CD4-positive, alpha-beta T cell (primary cell): ENCODE results near the gene AKAP8L. TPM values are rescaled to one million over a fixed set of nuclear protein-coding genes. Genes with fewer than 3 reads are reported as not detected.
"Not testable (repeated sequence)": the region's sequence is repeated elsewhere in the genome, so short reads cannot be mapped to it uniquely, and the experiment has no call there.

Source experiments
- ATAC-seq: fragments of 200-7000 bp; cut with Tn5 transposase; one replicate; pipeline ENCODE4 v1.10.0; 2022; ENCODE audit warnings: mild to moderate bottlenecking; ENCODE audit not compliant: poor library complexity
- CTCF ChIA-PET: fragments of 350-600 bp; sonication (Branson Sonifier 250); formaldehyde crosslinking; loops from one replicate; lab custom pipeline; 2021; ENCODE audit warnings: antibody characterized with exemption, inconsistent platforms; lab: Charles Lee
- POLR2A ChIA-PET: fragments of 350-600 bp; sonication (Branson Sonifier 250); formaldehyde crosslinking; loops from one replicate; lab custom pipeline; 2021; ENCODE audit warnings: antibody characterized with exemption, inconsistent platforms; lab: Charles Lee
- DNase-seq, 14 experiments: peaks; one replicate each; pipeline ENCODE4 v3.0.0-alpha.2; 2013 to 2020; ENCODE audit warnings: mixed read lengths in 2 of 14
- H3K27ac ChIP-seq, 2 donors: one replicate each; pipeline versions ENCODE4 v1.5.1 to v1.7.0; 2013; ENCODE audit warnings: low read length in 2 of 2, low read depth in 1 of 2, mild to moderate bottlenecking in 1 of 2
- H3K27me3 ChIP-seq, 2 experiments: 1 replicate in 1 of 2; 2 replicates in 1 of 2; pipeline versions ENCODE4 v1.6.1 to v1.7.0; 2013; ENCODE audit warnings: low read length in 2 of 2, control low read depth in 1 of 2, mild to moderate bottlenecking in 1 of 2, moderate library complexity in 1 of 2; ENCODE audit not compliant: insufficient read depth in 2 of 2, control insufficient read depth in 1 of 2
- H3K36me3 ChIP-seq: one replicate; pipeline ENCODE4 v1.6.1; 2013; ENCODE audit warnings: low read length, control low read depth; ENCODE audit not compliant: insufficient read depth
- H3K4me1 ChIP-seq: one replicate; pipeline ENCODE4 v1.6.1; 2013; ENCODE audit warnings: low read length, control low read depth; ENCODE audit not compliant: insufficient read depth
- H3K4me3 ChIP-seq: one replicate; pipeline ENCODE4 v1.5.1; 2013; ENCODE audit warnings: mild to moderate bottlenecking, low read length, moderate library complexity
- H3K9me3 ChIP-seq, 2 experiments: 1 replicate in 1 of 2; 2 replicates in 1 of 2; pipeline versions ENCODE4 v1.6.1 to v1.7.0; 2013; ENCODE audit warnings: low read length in 2 of 2, mild to moderate bottlenecking in 2 of 2, control low read depth in 1 of 2, moderate library complexity in 1 of 2; ENCODE audit not compliant: control insufficient read depth in 1 of 2, insufficient read depth in 1 of 2
- H3K27ac Mint-ChIP-seq: one replicate; pipeline ENCODE4 v1.8.0; 2020; ENCODE audit warnings: mixed read lengths
- H3K27me3 Mint-ChIP-seq: one replicate; pipeline ENCODE4 v1.8.0; 2021; ENCODE audit warnings: mixed read lengths
- H3K36me3 Mint-ChIP-seq: one replicate; pipeline ENCODE4 v1.8.0; 2021; ENCODE audit warnings: low read depth, mixed read lengths
- H3K4me1 Mint-ChIP-seq: one replicate; pipeline ENCODE4 v1.8.0; 2021; ENCODE audit warnings: low read depth, mixed read lengths
- H3K4me3 Mint-ChIP-seq: one replicate; pipeline ENCODE4 v1.8.0; 2020; ENCODE audit warnings: mild to moderate bottlenecking, mixed read lengths
- H3K9me3 Mint-ChIP-seq: one replicate; pipeline ENCODE4 v1.8.0; 2020; ENCODE audit warnings: mixed read lengths
- intact Hi-C, 2 experiments: fragments of 100-400 bp; cut with DNase I in 1 of 2; cut with micrococcal nuclease in 1 of 2; formaldehyde crosslinking; loops; one replicate each; pipeline versions ENCODE4 v1.15.1 to v1.9.0; 2023 to 2025; cut with DNase I, micrococcal nuclease
- total RNA-seq, 174 experiments: library from RNA in 2 of 174; stranded (reverse) in 2 of 174; gene quantifications; one replicate each; pipeline ENCODE4 v1.2.3 and lab custom pipeline; 2021 to 2026
- TF ChIP-seq, protein P1 (sequence below): fragments of 200-600 bp; IDR thresholded peaks from one replicate; pipeline ENCODE4 v1.8.0; 2022; ENCODE audit warnings: antibody characterized with exemption, mild to moderate bottlenecking

The AKAP8L gene
- total RNA-seq, 2 experiments from 2014 or later = 157 to 162 TPM

DNA sequence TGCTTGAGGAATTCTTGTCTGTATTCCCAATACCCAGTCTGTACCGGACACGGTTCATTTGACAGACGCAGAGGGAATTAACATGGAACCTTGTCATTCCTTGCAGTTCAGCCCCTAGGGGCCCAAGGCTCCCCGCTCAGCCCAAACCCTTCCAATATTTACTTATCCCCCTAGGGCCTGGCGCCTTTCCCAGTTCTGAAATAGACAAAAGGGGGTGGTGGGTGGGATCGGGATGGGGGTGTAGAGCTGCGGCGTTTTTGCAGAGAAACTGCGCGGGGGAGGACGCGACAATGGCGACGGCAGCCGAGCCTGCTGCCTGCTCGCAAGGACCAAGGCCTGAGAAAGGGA, 583 bp downstream of the AKAP8L start:
- Mint-ChIP-seq H3K4me1 (peaks cover 52% of the 10 kb centered on the region), H3K4me3 (peak overlapping the region; percentile 94), H3K27me3 (no peaks in the 10 kb centered on the region), H3K9me3 (no peaks in the 10 kb centered on the region), H3K27ac (peak overlapping the region; percentile 92), H3K36me3 (peaks cover 48% of the 10 kb centered on the region)
- Histone ChIP-seq H3K27me3 (no peaks in the 10 kb centered on the region), H3K4me1 (peaks cover 45% of the 10 kb centered on the region), H3K36me3 (peaks cover 16% of the 10 kb centered on the region), H3K27ac (peak overlapping the region; percentile 53 to 83), H3K9me3 (peaks cover 0 to 7% of the 10 kb centered on the region in 2 experiments), H3K4me3 (peak overlapping the region; percentile 94)
- ATAC-seq (no peak), DNase-seq (peak in 1 of 14 experiments; percentile 8)
- ChIA-PET CTCF (interaction anchor here (1.1 to 4.1 kb wide), 10 partner anchors 36 to 326 kb away, joined by 3 to 105 read pairs (median 16); partner anchors contain the start of genes AKAP8 and RASAL3), POLR2A (interaction anchor here (0.8 to 8.2 kb wide), 34 partner anchors 9 to 728 kb away, joined by 3 to 208 read pairs (median 5); partner anchors contain the start of genes AKAP8, BRD4, HSH2D and RASAL3)
- intact Hi-C loops = loop anchor here (1.0 to 5.0 kb wide), 8 partner anchors 15 to 241 kb away; partner anchors contain the start of gene BRD4 (in 1 of the 2)
- TF ChIP-seq, protein P1, sequence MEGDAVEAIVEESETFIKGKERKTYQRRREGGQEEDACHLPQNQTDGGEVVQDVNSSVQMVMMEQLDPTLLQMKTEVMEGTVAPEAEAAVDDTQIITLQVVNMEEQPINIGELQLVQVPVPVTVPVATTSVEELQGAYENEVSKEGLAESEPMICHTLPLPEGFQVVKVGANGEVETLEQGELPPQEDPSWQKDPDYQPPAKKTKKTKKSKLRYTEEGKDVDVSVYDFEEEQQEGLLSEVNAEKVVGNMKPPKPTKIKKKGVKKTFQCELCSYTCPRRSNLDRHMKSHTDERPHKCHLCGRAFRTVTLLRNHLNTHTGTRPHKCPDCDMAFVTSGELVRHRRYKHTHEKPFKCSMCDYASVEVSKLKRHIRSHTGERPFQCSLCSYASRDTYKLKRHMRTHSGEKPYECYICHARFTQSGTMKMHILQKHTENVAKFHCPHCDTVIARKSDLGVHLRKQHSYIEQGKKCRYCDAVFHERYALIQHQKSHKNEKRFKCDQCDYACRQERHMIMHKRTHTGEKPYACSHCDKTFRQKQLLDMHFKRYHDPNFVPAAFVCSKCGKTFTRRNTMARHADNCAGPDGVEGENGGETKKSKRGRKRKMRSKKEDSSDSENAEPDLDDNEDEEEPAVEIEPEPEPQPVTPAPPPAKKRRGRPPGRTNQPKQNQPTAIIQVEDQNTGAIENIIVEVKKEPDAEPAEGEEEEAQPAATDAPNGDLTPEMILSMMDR = no peak

DNA sequence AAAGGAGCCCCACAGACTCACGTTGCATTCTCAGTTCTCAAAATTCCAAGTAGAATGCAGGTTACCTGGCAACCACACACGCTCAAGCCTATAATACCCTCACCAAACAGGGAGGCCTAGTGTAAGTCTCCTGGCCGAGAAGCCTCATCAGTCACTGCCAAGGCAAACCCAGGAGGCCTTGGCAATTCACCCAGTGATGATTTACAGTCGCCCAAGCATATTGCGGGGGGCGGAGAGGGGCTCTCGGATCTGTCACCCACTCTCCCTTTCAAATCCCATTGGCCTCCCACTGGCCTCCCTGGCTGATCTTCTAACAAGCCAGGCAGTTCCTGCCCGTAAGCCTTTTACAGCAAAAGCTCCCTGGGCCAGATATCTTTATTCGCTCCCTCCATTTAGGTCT, 1.1 kb downstream of the AKAP8L start:
- Histone ChIP-seq H3K36me3 (peaks cover 14% of the 10 kb centered on the region), H3K4me3 (peak overlapping the region; percentile 94), H3K27me3 (no peaks in the 10 kb centered on the region), H3K27ac (peak overlapping the region in 1 of 2 donors; percentile 53), H3K9me3 (peaks cover 0 to 2% of the 10 kb centered on the region in 2 experiments), H3K4me1 (peaks cover 50% of the 10 kb centered on the region)
- Mint-ChIP-seq H3K9me3 (no peaks in the 10 kb centered on the region), H3K4me3 (peak overlapping the region; percentile 94), H3K36me3 (peaks cover 48% of the 10 kb centered on the region), H3K4me1 (peaks cover 57% of the 10 kb centered on the region), H3K27me3 (no peaks in the 10 kb centered on the region), H3K27ac (peak overlapping the region; percentile 92)
- DNase-seq (no peak), ATAC-seq (no peak)
- CTCF ChIA-PET = interaction anchor here (2.4 to 4.1 kb wide), 2 partner anchors 50 to 138 kb away, joined by 31 to 105 read pairs; no protein-coding TSS in a partner anchor
- TF ChIP-seq, protein P1 = no peak
- POLR2A ChIA-PET = interaction anchor here (0.8 to 8.2 kb wide), 8 partner anchors 12 to 134 kb away, joined by 3 to 208 read pairs (median 20); partner anchors contain the start of genes AKAP8, BRD4 and RASAL3
- intact Hi-C loops = loop anchor here (1.0 to 5.0 kb wide), 8 partner anchors 15 to 241 kb away; partner anchors contain the start of gene BRD4 (in 1 of the 2)

DNA sequence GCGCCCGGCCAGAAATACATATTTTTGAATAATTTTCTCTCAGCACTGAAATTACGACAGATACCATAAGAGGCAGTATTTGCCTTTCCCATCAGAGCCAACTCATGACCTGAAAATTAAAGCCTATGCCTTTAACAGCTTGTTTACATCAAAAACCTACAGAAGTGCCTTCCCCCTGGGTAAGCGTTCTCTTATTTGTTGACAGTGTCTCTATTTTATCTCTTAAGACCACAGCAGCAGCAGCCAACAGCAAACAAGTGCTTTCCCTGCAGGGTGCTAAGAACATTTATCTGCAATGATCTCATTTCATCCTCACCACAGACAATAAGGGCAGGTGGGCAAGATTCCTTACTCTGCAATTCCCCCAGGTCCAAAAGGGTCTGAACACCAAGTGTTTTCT, 6.0 kb downstream of the AKAP8L start:
- Histone ChIP-seq H3K36me3 (peaks cover 23% of the 10 kb centered on the region), H3K27ac (no peak overlapping the region), H3K4me3 (no peak overlapping the region), H3K4me1 (peaks cover 44% of the 10 kb centered on the region), H3K9me3 (no peaks in the 10 kb centered on the region), H3K27me3 (no peaks in the 10 kb centered on the region)
- TF ChIP-seq, protein P1 = no peak
- H3K4me3 Mint-ChIP-seq = peak overlapping the region; percentile 38
- ATAC-seq (peak; percentile 29), DNase-seq (no peak)
- peaks cover 58% of the 10 kb centered on the region for H3K4me1 Mint-ChIP-seq
- CTCF ChIA-PET = no interaction called here
- no peaks in the 10 kb centered on the region for H3K27me3 Mint-ChIP-seq
- intact Hi-C loops = no loop called here
- H3K36me3 Mint-ChIP-seq = peaks cover 50% of the 10 kb centered on the region
- POLR2A ChIA-PET = interaction anchor here (8.2 kb wide), 1 partner anchor 34 kb away, joined by 208 read pairs; the partner anchor contains the start of gene AKAP8
- peak overlapping the region; percentile 53 for H3K27ac Mint-ChIP-seq
- no peaks in the 10 kb centered on the region for H3K9me3 Mint-ChIP-seq

DNA sequence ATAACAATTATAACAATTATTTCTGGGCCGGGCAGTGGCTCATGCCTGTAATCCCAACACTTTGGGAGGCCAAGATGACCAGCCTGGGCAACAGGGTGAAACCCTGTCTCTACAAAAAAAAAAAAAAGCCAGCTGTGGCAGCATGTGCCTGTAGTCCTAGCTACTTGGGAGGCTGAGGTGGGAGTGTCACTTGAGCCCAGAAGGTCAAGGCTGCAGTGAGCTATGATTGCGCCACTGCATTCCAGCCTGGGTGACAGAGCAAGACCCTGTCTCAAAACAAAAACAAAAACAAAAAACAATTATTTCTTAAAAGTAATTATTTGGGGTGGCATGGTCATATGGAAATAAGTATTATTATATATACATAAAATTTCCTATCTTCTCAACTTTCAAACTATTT, 7.4 kb downstream of the AKAP8L start:
- Histone ChIP-seq H3K36me3 (peaks cover 30% of the 10 kb centered on the region), H3K4me1 (peaks cover 33% of the 10 kb centered on the region)
- H3K27me3 ChIP-seq, H3K27ac Mint-ChIP-seq, CTCF ChIA-PET, H3K27ac ChIP-seq, intact Hi-C loops, H3K9me3 Mint-ChIP-seq, H3K4me3 Mint-ChIP-seq, H3K9me3 ChIP-seq, H3K4me3 ChIP-seq, DNase-seq, ATAC-seq, H3K27me3 Mint-ChIP-seq: not testable (repeated sequence)
- POLR2A ChIA-PET = interaction anchor here (0.9 to 1.7 kb wide), 2 partner anchors 9 to 33 kb away, joined by 3 to 5 read pairs; no protein-coding TSS in a partner anchor
- Mint-ChIP-seq H3K4me1 (peaks cover 57% of the 10 kb centered on the region), H3K36me3 (peaks cover 60% of the 10 kb centered on the region)
